GM13976 (cell line): ENCODE data around the gene ERC2.

Experiments
- DNase-seq: peaks from one replicate; pipeline ENCODE4 v3.0.0; 2012; ENCODE audit warnings: low spot score
- in situ Hi-C: fragments of 300-500 bp; cut with MboI; formaldehyde crosslinking; loops from one replicate; pipeline ENCODE4 v1.12.0; 2022; ENCODE audit warnings: low sequenced_read_pairs, mixed read lengths, inconsistent platforms; ENCODE audit not compliant: unreplicated experiment
- TF ChIP-seq, protein P1 (sequence below): IDR thresholded peaks from 2 replicates; pipeline ENCODE4 v1.5.1; 2012; ENCODE audit warnings: borderline replicate concordance, mild to moderate bottlenecking; ENCODE audit not compliant: insufficient read depth; ENCODE audit errors: extremely low read depth, missing control alignments, control extremely low read depth

ERC2 gene

DNA sequence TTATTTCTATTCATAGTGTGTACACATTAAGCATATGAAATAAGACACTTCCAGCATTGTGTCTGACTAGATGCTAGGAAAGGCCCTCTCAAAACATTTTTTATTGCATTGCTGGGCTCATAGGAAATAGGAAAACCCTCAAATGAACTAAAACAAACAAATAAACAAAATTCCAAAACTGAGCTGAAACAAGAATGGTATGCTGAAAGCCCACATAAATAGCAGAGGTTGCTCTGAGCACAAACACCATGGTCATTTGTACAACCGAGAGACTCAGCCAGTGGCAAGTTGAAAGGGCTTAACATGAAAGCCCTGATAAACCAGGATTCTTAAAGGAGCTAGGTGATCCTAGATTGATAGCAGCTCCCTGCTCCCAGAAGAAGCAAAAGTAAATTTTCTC lies 671.2 kb downstream of the ERC2 start:
- in situ Hi-C loops, result no loop called here
- DNase-seq, result no peak
- TF ChIP-seq, protein P1, sequence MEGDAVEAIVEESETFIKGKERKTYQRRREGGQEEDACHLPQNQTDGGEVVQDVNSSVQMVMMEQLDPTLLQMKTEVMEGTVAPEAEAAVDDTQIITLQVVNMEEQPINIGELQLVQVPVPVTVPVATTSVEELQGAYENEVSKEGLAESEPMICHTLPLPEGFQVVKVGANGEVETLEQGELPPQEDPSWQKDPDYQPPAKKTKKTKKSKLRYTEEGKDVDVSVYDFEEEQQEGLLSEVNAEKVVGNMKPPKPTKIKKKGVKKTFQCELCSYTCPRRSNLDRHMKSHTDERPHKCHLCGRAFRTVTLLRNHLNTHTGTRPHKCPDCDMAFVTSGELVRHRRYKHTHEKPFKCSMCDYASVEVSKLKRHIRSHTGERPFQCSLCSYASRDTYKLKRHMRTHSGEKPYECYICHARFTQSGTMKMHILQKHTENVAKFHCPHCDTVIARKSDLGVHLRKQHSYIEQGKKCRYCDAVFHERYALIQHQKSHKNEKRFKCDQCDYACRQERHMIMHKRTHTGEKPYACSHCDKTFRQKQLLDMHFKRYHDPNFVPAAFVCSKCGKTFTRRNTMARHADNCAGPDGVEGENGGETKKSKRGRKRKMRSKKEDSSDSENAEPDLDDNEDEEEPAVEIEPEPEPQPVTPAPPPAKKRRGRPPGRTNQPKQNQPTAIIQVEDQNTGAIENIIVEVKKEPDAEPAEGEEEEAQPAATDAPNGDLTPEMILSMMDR, result no peak

DNA sequence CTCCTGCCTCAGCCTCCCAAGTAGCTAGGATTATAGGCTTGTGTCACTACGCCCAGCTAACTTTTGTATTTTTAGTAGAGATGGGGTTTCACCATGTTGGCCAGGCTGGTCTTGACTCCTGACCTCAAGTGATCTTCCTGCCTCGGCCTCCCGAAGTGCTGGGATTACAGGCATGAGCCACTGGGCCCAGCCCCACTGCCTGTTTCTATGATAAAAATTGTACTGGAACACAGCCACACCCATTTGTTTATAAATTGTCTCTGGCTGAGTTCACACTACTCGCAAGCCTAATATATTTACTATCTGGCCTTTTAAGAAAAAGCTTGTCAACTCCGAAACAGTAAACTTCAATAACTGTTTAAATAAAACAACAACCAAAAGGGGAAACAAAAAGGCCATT lies 671.7 kb downstream of the ERC2 start:
- no peak for DNase-seq
- TF ChIP-seq, protein P1, result no peak
- in situ Hi-C loops, result no loop called here

DNA sequence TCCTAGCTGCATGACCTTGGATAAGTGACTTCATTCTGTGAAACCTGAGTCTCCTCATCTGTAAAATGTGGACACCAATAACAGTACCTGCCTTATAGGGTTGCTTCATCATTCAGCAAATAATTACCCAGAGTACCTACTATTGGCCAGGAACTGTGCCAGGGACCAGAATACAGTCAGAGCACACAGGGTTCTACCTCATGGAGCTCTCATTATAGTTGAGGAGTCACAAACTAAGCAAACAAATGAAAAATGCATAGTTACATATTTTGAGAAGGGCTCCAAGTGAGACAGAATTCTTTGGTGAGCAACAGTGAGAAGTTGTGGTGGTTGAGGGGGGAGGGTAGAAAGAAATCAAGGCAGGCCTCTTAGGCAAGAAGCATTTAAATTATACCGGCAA lies 672.5 kb downstream of the ERC2 start:
- in situ Hi-C loops, result no loop called here
- TF ChIP-seq, protein P1, result no peak
- DNase-seq, result no peak

DNA sequence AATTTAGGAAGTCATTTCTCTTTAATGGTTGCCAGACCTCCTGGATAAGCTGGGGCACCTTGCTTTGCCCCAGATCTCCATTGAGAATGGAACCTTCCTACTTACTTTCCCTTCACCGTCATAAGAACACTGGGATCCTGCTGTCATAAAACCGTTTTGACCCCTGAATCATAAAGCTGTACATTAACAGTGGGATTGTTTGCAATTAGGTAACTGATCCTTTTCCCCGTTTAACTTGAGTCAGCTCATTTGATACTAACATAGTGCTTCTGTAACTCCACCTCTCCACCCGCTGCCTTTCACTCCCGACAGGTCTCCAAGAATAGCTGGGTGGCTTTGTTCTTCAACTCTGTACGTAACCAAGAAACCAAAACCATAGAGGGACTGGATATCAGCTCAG lies 673.0 kb downstream of the ERC2 start:
- no peak for DNase-seq
- in situ Hi-C loops, result no loop called here

DNA sequence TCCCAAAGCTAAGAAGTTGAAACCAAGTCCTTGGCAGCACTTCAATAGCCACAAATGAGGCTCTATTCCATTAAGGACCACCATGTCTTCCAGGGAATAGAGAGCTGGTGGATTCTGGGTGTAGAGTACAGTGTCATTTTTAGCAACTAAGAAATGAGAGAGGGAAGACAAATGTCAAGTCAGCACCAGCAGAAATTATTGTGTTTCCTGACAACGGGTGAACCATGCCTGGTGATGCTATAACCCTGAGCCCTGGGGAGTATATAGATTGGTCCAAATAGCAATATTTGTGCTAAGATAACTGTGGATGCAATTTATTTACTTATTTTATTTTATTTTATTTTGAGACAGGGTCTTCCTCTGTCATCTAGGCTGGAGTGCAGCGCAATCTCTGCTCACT lies 675.5 kb downstream of the ERC2 start:
- TF ChIP-seq, protein P1, result no peak
- in situ Hi-C loops, result no loop called here

More for the DNA sequence above, 673.0 kb downstream of the ERC2 start:
- TF ChIP-seq, protein P1, result no peak

DNA sequence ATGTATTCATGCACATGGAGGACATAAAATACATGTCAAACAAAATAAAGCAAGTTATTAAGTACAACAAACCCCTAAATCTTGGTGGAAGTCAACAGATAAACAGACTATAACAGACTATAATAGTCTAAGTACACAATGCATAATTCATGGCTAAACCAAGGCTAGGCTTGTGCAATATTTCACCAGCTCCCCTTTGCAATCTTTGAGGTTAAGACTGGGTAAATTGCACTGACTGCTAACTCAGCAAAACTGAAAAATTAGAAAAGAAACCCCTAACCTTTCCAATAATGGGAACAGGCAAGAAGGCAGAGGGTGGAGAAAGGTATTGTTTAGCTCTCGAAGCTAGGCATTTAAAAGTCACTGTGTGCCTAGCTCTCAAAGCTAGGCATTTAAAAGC lies 676.3 kb downstream of the ERC2 start:
- no peak for DNase-seq
- TF ChIP-seq, protein P1, result no peak
- in situ Hi-C loops, result no loop called here

More for the DNA sequence above, 675.5 kb downstream of the ERC2 start:
- DNase-seq, result no peak
